K562 (cell line): ENCODE measurements around the gene NOP10.

ENCODE experiments used
- ESRRA ChIP-seq: fragments of 450-650 bp; IDR thresholded peaks from 2 replicates; pipeline ENCODE4 v1.6.1; 2014; ENCODE audit warnings: low read depth, mild to moderate bottlenecking, moderate library complexity, borderline replicate concordance
- IRF2 ChIP-seq: sonication (generic); formaldehyde crosslinking; IDR thresholded peaks from 2 replicates; pipeline ENCODE4 v1.8.1; 2022; ENCODE audit warnings: mild to moderate bottlenecking, missing genetic modification reagents
- MEF2A ChIP-seq: IDR thresholded peaks from 2 replicates; pipeline ENCODE4 v1.6.1; 2011; ENCODE audit warnings: low read depth, mild to moderate bottlenecking, low read length, moderate library complexity; ENCODE audit not compliant: control insufficient read depth
- NFIC ChIP-seq: fragments of 450-650 bp; IDR thresholded peaks from 2 replicates; pipeline ENCODE4 v1.6.1; 2017; ENCODE audit warnings: mild to moderate bottlenecking, inconsistent platforms
- PHB ChIP-seq: fragments of 250-450 bp; sonication (Bioruptor Pico); IDR thresholded peaks from 2 replicates; pipeline ENCODE4 v1.5.0; 2021
- POLR2AphosphoS5 ChIP-seq: IDR thresholded peaks from 2 replicates; pipeline ENCODE4 v1.6.1; 2011; ENCODE audit warnings: mild to moderate bottlenecking, low read depth, low read length, moderate library complexity; ENCODE audit not compliant: control insufficient read depth, insufficient read depth
- RFX5 ChIP-seq: IDR thresholded peaks from 2 replicates; pipeline ENCODE4 v1.6.1; 2011; ENCODE audit warnings: low read depth, mild to moderate bottlenecking, improper control_type of control experiment, low read length
- ZNF699 ChIP-seq: fragments of 250-450 bp; sonication (Bioruptor Pico); IDR thresholded peaks from 2 replicates; pipeline ENCODE4 v1.8.0; 2021; ENCODE audit warnings: mild to moderate bottlenecking, moderate library complexity; ENCODE audit not compliant: insufficient replicate concordance
- ZNF76 ChIP-seq: fragments of 250-450 bp; sonication (Bioruptor Pico); IDR thresholded peaks from 2 replicates; pipeline ENCODE4 v1.4.0; 2020; ENCODE audit warnings: mild to moderate bottlenecking, moderate library complexity, borderline replicate concordance
- TF ChIP-seq, protein P1 (sequence below): fragments of 250-450 bp; sonication (Bioruptor Pico); IDR thresholded peaks from 2 replicates; pipeline ENCODE4 v1.5.0; 2021; ENCODE audit warnings: mild to moderate bottlenecking, borderline replicate concordance
- TF ChIP-seq, protein P2 (sequence below): fragments of 450-650 bp; IDR thresholded peaks from 2 replicates; pipeline ENCODE4 v1.6.1; 2016
- TF ChIP-seq, protein P3 (sequence below), 3 experiments: IDR thresholded peaks in 2 of 3; conservative IDR thresholded peaks in 1 of 3; 2 replicates each; pipeline ENCODE4 v1.5.1; 2011 to 2012; ENCODE audit warnings: low read length in 3 of 3, mild to moderate bottlenecking in 3 of 3, control low read depth in 2 of 3, improper control_type of control experiment in 1 of 3, inconsistent platforms in 1 of 3, low read depth in 1 of 3, mixed read lengths in 1 of 3, moderate library complexity in 1 of 3; ENCODE audit not compliant: insufficient read depth in 2 of 3
- TF ChIP-seq, protein P4 (sequence below), 2 experiments: fragments of 450-650 bp in 1 of 2; sonication (generic) in 1 of 2; formaldehyde crosslinking in 1 of 2; IDR thresholded peaks in 1 of 2; conservative IDR thresholded peaks in 1 of 2; 2 replicates each; pipeline versions ENCODE4 v1.6.1 to v1.8.1; 2016 to 2023; ENCODE audit warnings: mild to moderate bottlenecking in 2 of 2, moderate library complexity in 2 of 2, inconsistent platforms in 1 of 2, missing genetic modification reagents in 1 of 2

DNA sequence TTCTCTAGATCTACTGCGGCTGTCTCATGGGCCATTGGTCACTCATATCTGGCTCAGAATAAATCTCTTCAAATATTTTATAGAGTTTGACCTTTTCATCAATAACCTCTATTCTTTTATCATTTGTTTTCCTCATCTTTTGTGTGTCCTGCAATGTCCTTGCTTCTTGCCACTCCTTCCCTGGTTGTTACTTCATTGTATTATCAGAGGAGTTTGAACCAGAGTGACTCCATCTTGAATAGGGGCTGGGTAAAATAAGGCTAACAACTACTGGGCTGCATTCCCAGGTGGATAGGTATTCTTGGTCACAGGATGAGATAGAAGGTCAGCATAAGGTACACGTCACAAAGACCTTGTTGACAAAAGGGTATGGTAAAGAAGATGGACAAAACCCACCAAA, 33.9 kb upstream of the NOP10 start:
- no peak for TF ChIP-seq RFX5
- no peak for TF ChIP-seq ZNF699 (CRISPR knock-in tag)
- TF ChIP-seq ESRRA: no peak
- no peak for TF ChIP-seq POLR2AphosphoS5
- TF ChIP-seq, protein P1, sequence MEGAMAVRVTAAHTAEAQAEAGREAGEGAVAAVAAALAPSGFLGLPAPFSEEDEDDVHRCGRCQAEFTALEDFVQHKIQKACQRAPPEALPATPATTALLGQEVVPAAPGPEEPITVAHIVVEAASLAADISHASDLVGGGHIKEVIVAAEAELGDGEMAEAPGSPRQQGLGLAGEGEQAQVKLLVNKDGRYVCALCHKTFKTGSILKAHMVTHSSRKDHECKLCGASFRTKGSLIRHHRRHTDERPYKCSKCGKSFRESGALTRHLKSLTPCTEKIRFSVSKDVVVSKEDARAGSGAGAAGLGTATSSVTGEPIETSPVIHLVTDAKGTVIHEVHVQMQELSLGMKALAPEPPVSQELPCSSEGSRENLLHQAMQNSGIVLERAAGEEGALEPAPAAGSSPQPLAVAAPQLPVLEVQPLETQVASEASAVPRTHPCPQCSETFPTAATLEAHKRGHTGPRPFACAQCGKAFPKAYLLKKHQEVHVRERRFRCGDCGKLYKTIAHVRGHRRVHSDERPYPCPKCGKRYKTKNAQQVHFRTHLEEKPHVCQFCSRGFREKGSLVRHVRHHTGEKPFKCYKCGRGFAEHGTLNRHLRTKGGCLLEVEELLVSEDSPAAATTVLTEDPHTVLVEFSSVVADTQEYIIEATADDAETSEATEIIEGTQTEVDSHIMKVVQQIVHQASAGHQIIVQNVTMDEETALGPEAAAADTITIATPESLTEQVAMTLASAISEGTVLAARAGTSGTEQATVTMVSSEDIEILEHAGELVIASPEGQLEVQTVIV (CRISPR knock-in tag): no peak
- no peak for TF ChIP-seq PHB (CRISPR knock-in tag)
- TF ChIP-seq, protein P2, sequence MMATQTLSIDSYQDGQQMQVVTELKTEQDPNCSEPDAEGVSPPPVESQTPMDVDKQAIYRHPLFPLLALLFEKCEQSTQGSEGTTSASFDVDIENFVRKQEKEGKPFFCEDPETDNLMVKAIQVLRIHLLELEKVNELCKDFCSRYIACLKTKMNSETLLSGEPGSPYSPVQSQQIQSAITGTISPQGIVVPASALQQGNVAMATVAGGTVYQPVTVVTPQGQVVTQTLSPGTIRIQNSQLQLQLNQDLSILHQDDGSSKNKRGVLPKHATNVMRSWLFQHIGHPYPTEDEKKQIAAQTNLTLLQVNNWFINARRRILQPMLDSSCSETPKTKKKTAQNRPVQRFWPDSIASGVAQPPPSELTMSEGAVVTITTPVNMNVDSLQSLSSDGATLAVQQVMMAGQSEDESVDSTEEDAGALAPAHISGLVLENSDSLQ: no peak
- no peak for TF ChIP-seq NFIC
- no peak for TF ChIP-seq MEF2A
- TF ChIP-seq, protein P3, sequence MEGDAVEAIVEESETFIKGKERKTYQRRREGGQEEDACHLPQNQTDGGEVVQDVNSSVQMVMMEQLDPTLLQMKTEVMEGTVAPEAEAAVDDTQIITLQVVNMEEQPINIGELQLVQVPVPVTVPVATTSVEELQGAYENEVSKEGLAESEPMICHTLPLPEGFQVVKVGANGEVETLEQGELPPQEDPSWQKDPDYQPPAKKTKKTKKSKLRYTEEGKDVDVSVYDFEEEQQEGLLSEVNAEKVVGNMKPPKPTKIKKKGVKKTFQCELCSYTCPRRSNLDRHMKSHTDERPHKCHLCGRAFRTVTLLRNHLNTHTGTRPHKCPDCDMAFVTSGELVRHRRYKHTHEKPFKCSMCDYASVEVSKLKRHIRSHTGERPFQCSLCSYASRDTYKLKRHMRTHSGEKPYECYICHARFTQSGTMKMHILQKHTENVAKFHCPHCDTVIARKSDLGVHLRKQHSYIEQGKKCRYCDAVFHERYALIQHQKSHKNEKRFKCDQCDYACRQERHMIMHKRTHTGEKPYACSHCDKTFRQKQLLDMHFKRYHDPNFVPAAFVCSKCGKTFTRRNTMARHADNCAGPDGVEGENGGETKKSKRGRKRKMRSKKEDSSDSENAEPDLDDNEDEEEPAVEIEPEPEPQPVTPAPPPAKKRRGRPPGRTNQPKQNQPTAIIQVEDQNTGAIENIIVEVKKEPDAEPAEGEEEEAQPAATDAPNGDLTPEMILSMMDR (IDR thresholded peaks at IDR 0.05 in 2 of 3, conservative IDR thresholded peaks at IDR 0.05 in 1 of 3; ENCODE audit: insufficient read depth in 2 of 3, low read depth in 1 of 3, low read length in 3 of 3): no peak
- TF ChIP-seq IRF2 (CRISPR knock-in tag): no peak
- TF ChIP-seq, protein P4, sequence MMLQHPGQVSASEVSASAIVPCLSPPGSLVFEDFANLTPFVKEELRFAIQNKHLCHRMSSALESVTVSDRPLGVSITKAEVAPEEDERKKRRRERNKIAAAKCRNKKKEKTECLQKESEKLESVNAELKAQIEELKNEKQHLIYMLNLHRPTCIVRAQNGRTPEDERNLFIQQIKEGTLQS (IDR thresholded peaks at IDR 0.05): no peak
- TF ChIP-seq, protein P4 (CRISPR knock-in tag; conservative IDR thresholded peaks at IDR 0.05): no peak
- TF ChIP-seq ZNF76 (CRISPR knock-in tag): no peak
